ENCODE data around the gene PIEZO1.

- TF ChIP-seq POLR2A (IDR thresholded peaks at IDR 0.05; ENCODE audit: low read length) (no peak), GATA1 (IDR thresholded peaks at IDR 0.05; ENCODE audit: low read depth, low read length) (no peak)
Observed at GRCh38 chr16:88741368-88741767, 43.7 kb downstream of the PIEZO1 start.
